ENCODE results near the gene COG7. TPM values are rescaled to one million over a fixed set of nuclear protein-coding genes. Genes with fewer than 3 reads are reported as not detected.

The COG7 gene
- total and polyA plus RNA-seq, 2 of the 13 experiments (the other 11 are each of a cell fraction or from before 2014, with no cell fraction given): 12.6 to 54.5 TPM

DNA sequence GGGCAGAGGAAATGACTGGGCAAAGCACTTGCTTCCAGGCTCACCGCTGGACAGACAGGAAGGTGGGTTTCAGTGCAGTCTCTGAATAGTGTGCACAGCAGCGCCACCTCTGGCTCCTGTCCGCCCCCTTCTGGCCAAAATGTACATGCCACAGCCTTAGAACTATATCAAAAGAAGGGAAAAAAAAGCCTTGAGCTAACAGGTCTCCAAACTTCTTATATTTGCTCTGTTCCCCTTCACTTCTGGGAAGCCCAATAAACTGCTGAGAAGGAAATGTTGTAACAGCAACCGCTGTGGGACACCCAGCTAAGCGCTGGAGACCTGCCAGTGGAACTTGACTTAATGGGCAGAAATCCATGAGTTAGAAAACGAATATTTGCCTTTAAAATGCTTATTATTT lies 17.5 kb downstream of the COG7 start (continued):
- TF ChIP-seq, protein P1, sequence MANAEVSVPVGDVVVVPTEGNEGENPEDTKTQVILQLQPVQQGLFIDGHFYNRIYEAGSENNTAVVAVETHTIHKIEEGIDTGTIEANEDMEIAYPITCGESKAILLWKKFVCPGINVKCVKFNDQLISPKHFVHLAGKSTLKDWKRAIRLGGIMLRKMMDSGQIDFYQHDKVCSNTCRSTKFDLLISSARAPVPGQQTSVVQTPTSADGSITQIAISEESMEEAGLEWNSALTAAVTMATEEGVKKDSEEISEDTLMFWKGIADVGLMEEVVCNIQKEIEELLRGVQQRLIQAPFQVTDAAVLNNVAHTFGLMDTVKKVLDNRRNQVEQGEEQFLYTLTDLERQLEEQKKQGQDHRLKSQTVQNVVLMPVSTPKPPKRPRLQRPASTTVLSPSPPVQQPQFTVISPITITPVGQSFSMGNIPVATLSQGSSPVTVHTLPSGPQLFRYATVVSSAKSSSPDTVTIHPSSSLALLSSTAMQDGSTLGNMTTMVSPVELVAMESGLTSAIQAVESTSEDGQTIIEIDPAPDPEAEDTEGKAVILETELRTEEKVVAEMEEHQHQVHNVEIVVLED (CRISPR knock-in tag; IDR thresholded peaks at IDR 0.05; ENCODE audit: borderline replicate concordance): no peak
- TF ChIP-seq RCOR2 (CRISPR knock-in tag; IDR thresholded peaks at IDR 0.05) (no peak), HOXA3 (CRISPR knock-in tag; IDR thresholded peaks at IDR 0.05) (0 out of 2 replicates have a peak, but pooled peaks have one; percentile 33), MIXL1 (CRISPR knock-in tag; IDR thresholded peaks at IDR 0.05) (0 out of 2 replicates have a peak, but pooled peaks have one; percentile 34), ZFP36 (IDR thresholded peaks at IDR 0.05; ENCODE audit: borderline replicate concordance, low read depth, low read length, partially characterized antibody) (peak; percentile 16), KDM6A (CRISPR knock-in tag; IDR thresholded peaks at IDR 0.05; ENCODE audit: low read depth) (no peak), HNRNPL (IDR thresholded peaks at IDR 0.05; ENCODE audit: low read depth, low read length) (no peak), FOXO1 (CRISPR knock-in tag; IDR thresholded peaks at IDR 0.05) (0 out of 2 replicates have a peak, but pooled peaks have one; percentile 12), ZNF567 (CRISPR knock-in tag; IDR thresholded peaks at IDR 0.05; ENCODE audit: borderline replicate concordance) (no peak), ZNF772 (CRISPR knock-in tag; IDR thresholded peaks at IDR 0.05) (no peak), BHLHE40 (IDR thresholded peaks at IDR 0.05; ENCODE audit: low read length) (peak; percentile 58), RXRA (CRISPR knock-in tag; IDR thresholded peaks at IDR 0.05) (no peak), ZNF557 (CRISPR knock-in tag; IDR thresholded peaks at IDR 0.05) (no peak)
- TF ChIP-seq, protein P2, sequence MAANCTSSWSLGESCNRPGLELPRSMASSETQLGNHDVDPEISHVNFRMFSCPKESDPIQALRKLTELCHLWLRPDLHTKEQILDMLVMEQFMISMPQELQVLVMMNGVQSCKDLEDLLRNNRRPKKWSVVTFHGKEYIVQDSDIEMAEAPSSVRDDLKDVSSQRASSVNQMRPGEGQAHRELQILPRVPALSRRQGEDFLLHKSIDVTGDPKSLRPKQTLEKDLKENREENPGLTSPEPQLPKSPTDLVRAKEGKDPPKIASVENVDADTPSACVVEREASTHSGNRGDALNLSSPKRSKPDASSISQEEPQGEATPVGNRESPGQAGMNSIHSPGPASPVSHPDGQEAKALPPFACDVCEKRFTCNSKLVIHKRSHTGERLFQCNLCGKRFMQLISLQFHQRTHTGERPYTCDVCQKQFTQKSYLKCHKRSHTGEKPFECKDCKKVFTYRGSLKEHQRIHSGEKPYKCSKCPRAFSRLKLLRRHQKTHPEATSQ (CRISPR knock-in tag; IDR thresholded peaks at IDR 0.05; ENCODE audit: borderline replicate concordance): no peak
- TF ChIP-seq, protein P3, sequence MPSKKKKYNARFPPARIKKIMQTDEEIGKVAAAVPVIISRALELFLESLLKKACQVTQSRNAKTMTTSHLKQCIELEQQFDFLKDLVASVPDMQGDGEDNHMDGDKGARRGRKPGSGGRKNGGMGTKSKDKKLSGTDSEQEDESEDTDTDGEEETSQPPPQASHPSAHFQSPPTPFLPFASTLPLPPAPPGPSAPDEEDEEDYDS (CRISPR knock-in tag; IDR thresholded peaks at IDR 0.05): 0 out of 2 replicates have a peak, but pooled peaks have one; percentile 14
- TF ChIP-seq, protein P4, sequence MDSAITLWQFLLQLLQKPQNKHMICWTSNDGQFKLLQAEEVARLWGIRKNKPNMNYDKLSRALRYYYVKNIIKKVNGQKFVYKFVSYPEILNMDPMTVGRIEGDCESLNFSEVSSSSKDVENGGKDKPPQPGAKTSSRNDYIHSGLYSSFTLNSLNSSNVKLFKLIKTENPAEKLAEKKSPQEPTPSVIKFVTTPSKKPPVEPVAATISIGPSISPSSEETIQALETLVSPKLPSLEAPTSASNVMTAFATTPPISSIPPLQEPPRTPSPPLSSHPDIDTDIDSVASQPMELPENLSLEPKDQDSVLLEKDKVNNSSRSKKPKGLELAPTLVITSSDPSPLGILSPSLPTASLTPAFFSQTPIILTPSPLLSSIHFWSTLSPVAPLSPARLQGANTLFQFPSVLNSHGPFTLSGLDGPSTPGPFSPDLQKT (CRISPR knock-in tag; IDR thresholded peaks at IDR 0.05; ENCODE audit: borderline replicate concordance): no peak
- TF ChIP-seq, protein P5, sequence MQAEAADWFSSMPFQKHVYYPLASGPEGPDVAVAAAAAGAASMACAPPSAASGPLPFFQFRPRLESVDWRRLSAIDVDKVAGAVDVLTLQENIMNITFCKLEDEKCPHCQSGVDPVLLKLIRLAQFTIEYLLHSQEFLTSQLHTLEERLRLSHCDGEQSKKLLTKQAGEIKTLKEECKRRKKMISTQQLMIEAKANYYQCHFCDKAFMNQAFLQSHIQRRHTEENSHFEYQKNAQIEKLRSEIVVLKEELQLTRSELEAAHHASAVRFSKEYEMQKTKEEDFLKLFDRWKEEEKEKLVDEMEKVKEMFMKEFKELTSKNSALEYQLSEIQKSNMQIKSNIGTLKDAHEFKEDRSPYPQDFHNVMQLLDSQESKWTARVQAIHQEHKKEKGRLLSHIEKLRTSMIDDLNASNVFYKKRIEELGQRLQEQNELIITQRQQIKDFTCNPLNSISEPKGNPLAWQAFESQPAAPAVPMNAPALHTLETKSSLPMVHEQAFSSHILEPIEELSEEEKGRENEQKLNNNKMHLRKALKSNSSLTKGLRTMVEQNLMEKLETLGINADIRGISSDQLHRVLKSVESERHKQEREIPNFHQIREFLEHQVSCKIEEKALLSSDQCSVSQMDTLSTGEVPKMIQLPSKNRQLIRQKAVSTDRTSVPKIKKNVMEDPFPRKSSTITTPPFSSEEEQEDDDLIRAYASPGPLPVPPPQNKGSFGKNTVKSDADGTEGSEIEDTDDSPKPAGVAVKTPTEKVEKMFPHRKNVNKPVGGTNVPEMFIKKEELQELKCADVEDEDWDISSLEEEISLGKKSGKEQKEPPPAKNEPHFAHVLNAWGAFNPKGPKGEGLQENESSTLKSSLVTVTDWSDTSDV (CRISPR knock-in tag; IDR thresholded peaks at IDR 0.05): no peak
- TF ChIP-seq, protein P6, sequence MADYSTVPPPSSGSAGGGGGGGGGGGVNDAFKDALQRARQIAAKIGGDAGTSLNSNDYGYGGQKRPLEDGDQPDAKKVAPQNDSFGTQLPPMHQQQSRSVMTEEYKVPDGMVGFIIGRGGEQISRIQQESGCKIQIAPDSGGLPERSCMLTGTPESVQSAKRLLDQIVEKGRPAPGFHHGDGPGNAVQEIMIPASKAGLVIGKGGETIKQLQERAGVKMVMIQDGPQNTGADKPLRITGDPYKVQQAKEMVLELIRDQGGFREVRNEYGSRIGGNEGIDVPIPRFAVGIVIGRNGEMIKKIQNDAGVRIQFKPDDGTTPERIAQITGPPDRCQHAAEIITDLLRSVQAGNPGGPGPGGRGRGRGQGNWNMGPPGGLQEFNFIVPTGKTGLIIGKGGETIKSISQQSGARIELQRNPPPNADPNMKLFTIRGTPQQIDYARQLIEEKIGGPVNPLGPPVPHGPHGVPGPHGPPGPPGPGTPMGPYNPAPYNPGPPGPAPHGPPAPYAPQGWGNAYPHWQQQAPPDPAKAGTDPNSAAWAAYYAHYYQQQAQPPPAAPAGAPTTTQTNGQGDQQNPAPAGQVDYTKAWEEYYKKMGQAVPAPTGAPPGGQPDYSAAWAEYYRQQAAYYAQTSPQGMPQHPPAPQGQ (CRISPR knock-in tag; IDR thresholded peaks at IDR 0.05; ENCODE audit: borderline replicate concordance): no peak

All from HepG2 (cell line).